Large intestine (tissue), 1 donor: ENCODE results near the gene KRTAP19-2. TPM values are rescaled to one million over a fixed set of nuclear protein-coding genes. Genes with fewer than 3 reads are reported as not detected.

ENCODE experiments used
- polyA plus RNA-seq: library from polyadenylated mRNA; unstranded; fragments of 120-200 nt; gene quantifications from one replicate; pipeline ENCODE4 v1.2.1, GENCODE V29; 2013

Gene KRTAP19-2
- polyA plus RNA-seq, 1 donor, result not detected

Other genes with a start within 250 kb of the KRTAP19-2 start
- gene KRTAP24-1, start 204.5 kb downstream of the KRTAP19-2 start, polyA plus RNA-seq, result not detected
- gene KRTAP25-1, start 197.9 kb downstream of the KRTAP19-2 start, polyA plus RNA-seq, result not detected
- gene KRTAP26-1, start 167.1 kb downstream of the KRTAP19-2 start, polyA plus RNA-seq, result not detected
- gene KRTAP27-1, start 149.7 kb downstream of the KRTAP19-2 start, polyA plus RNA-seq, result not detected
- gene KRTAP23-1, start 138.8 kb downstream of the KRTAP19-2 start, polyA plus RNA-seq, result not detected
- not detected for gene KRTAP13-2, start 115.2 kb downstream of the KRTAP19-2 start, polyA plus RNA-seq
- gene KRTAP13-1, start 91.4 kb downstream of the KRTAP19-2 start, polyA plus RNA-seq, result not detected
- gene KRTAP13-3, start 61.5 kb downstream of the KRTAP19-2 start, polyA plus RNA-seq, result not detected
- not detected for gene KRTAP13-4, start 57.2 kb downstream of the KRTAP19-2 start, polyA plus RNA-seq
- gene KRTAP15-1, start 47.2 kb downstream of the KRTAP19-2 start, polyA plus RNA-seq, result not detected
- gene KRTAP19-1, start 7.1 kb downstream of the KRTAP19-2 start, polyA plus RNA-seq, result not detected
- gene KRTAP19-3, start 4.6 kb upstream of the KRTAP19-2 start, polyA plus RNA-seq, result not detected
- not detected for gene KRTAP19-4, start 9.7 kb upstream of the KRTAP19-2 start, polyA plus RNA-seq
- not detected for gene KRTAP19-5, start 14.7 kb upstream of the KRTAP19-2 start, polyA plus RNA-seq
- gene KRTAP19-6, start 54.4 kb upstream of the KRTAP19-2 start, polyA plus RNA-seq, result not detected
- gene KRTAP19-7, start 73.9 kb upstream of the KRTAP19-2 start, polyA plus RNA-seq, result not detected
- gene KRTAP22-2, start 103.0 kb upstream of the KRTAP19-2 start, polyA plus RNA-seq, result not detected
- not detected for gene KRTAP6-3, start 105.0 kb upstream of the KRTAP19-2 start, polyA plus RNA-seq
- gene KRTAP6-2, start 111.5 kb upstream of the KRTAP19-2 start, polyA plus RNA-seq, result not detected
- not detected for gene KRTAP22-1, start 113.7 kb upstream of the KRTAP19-2 start, polyA plus RNA-seq
- not detected for gene KRTAP6-1, start 126.5 kb upstream of the KRTAP19-2 start, polyA plus RNA-seq
- gene KRTAP20-1, start 129.0 kb upstream of the KRTAP19-2 start, polyA plus RNA-seq, result not detected
- gene KRTAP20-4, start 133.2 kb upstream of the KRTAP19-2 start, polyA plus RNA-seq, result not detected
- gene KRTAP20-2, start 147.8 kb upstream of the KRTAP19-2 start, polyA plus RNA-seq, result not detected
- not detected for gene KRTAP20-3, start 155.4 kb upstream of the KRTAP19-2 start, polyA plus RNA-seq
- not detected for gene KRTAP21-3, start 231.3 kb upstream of the KRTAP19-2 start, polyA plus RNA-seq